ENCODE measurements around the gene CHSY1.
A peak's percentile ranks its signal among the peaks of the same experiment; 100 is the strongest.

Gene CHSY1

GRCh38 chr15:101138086-101138660, 113.7 kb downstream of the CHSY1 start:
- Histone ChIP-seq H3K9me3 (ENCODE audit: insufficient read depth, low read length) (no peaks in the 10 kb centered on the region), H3K36me3 (replicated peaks; ENCODE audit: low read depth, low read length) (no peaks in the 10 kb centered on the region), H3K27me3 (ENCODE audit: low read depth, low read length) (peaks cover 38% of the 10 kb centered on the region), H3K79me2 (ENCODE audit: low read length) (no peaks in the 10 kb centered on the region), H3K27ac (ENCODE audit: low read length) (no peak overlapping the region), H3K4me2 (ENCODE audit: low read length) (no peak overlapping the region), H3K4me1 (ENCODE audit: low read length) (peaks cover 29% of the 10 kb centered on the region), H3K9ac (ENCODE audit: low read length) (no peak overlapping the region), H2AFZ (ENCODE audit: low read depth, low read length) (no peak overlapping the region), H4K20me1 (ENCODE audit: insufficient read depth, low read length) (peaks cover 8% of the 10 kb centered on the region; the same call in 1 of the 2 replicates), H3K4me3 (ENCODE audit: low read length) (no peak overlapping the region)
- no peak for TF ChIP-seq CTCF (IDR thresholded peaks at IDR 0.05; ENCODE audit: low read depth, low read length)
- no peak for TF ChIP-seq EZH2phosphoT487 (IDR thresholded peaks at IDR 0.05; ENCODE audit: low read depth)

GRCh38 chr15:101137312-101137940, 114.4 kb downstream of the CHSY1 start:
- TF ChIP-seq EZH2phosphoT487 (IDR thresholded peaks at IDR 0.05; ENCODE audit: low read depth), result no peak
- no peak overlapping the region for H3K27ac ChIP-seq (ENCODE audit: low read length)
- H3K4me2 ChIP-seq (ENCODE audit: low read length), result no peak overlapping the region
- no peak overlapping the region for H3K4me3 ChIP-seq (ENCODE audit: low read length)
- H3K9me3 ChIP-seq (ENCODE audit: insufficient read depth, low read length), result no peaks in the 10 kb centered on the region
- peaks cover 38% of the 10 kb centered on the region for H3K27me3 ChIP-seq (ENCODE audit: low read depth, low read length)
- no peaks in the 10 kb centered on the region for H3K79me2 ChIP-seq (ENCODE audit: low read length)
- peaks cover 8% of the 10 kb centered on the region; the same call in 1 of the 2 replicates for H4K20me1 ChIP-seq (ENCODE audit: insufficient read depth, low read length)
- no peaks in the 10 kb centered on the region for H3K36me3 ChIP-seq (replicated peaks; ENCODE audit: low read depth, low read length)
- H3K4me1 ChIP-seq (ENCODE audit: low read length), result peaks cover 29% of the 10 kb centered on the region
- no peak overlapping the region for H3K9ac ChIP-seq (ENCODE audit: low read length)
- no peak overlapping the region for H2AFZ ChIP-seq (ENCODE audit: low read depth, low read length)

- no peak overlapping the region for H2AFZ ChIP-seq (ENCODE audit: low read depth, low read length)
These were observed 115.2 kb downstream of the CHSY1 start for GRCh38 chr15:101136381-101137268.

More at GRCh38 chr15:101136381-101137268, 115.2 kb downstream of the CHSY1 start:
- no peak overlapping the region for H3K4me3 ChIP-seq (ENCODE audit: low read length)
- H3K36me3 ChIP-seq (replicated peaks; ENCODE audit: low read depth, low read length), result no peaks in the 10 kb centered on the region
- H3K9ac ChIP-seq (ENCODE audit: low read length), result no peak overlapping the region
- no peak overlapping the region for H3K4me2 ChIP-seq (ENCODE audit: low read length)
- H3K4me1 ChIP-seq (ENCODE audit: low read length), result peaks cover 29% of the 10 kb centered on the region
- no peaks in the 10 kb centered on the region for H3K9me3 ChIP-seq (ENCODE audit: insufficient read depth, low read length)
- peaks cover 8% of the 10 kb centered on the region; the same call in 1 of the 2 replicates for H4K20me1 ChIP-seq (ENCODE audit: insufficient read depth, low read length)
- no peaks in the 10 kb centered on the region for H3K79me2 ChIP-seq (ENCODE audit: low read length)
- peaks cover 36% of the 10 kb centered on the region for H3K27me3 ChIP-seq (ENCODE audit: low read depth, low read length)
- H3K27ac ChIP-seq (ENCODE audit: low read length), result no peak overlapping the region
- no peak for TF ChIP-seq EZH2phosphoT487 (IDR thresholded peaks at IDR 0.05; ENCODE audit: low read depth)
- 0 out of 2 replicates have a peak, but pooled peaks have one; percentile 4 for TF ChIP-seq CTCF (IDR thresholded peaks at IDR 0.05; ENCODE audit: low read depth, low read length)
